ENCODE data around the gene FRG2.
"Not testable (repeated sequence)": the region's sequence is repeated elsewhere in the genome, so short reads cannot be mapped to it uniquely, and the experiment has no call there.

Gene FRG2

DNA sequence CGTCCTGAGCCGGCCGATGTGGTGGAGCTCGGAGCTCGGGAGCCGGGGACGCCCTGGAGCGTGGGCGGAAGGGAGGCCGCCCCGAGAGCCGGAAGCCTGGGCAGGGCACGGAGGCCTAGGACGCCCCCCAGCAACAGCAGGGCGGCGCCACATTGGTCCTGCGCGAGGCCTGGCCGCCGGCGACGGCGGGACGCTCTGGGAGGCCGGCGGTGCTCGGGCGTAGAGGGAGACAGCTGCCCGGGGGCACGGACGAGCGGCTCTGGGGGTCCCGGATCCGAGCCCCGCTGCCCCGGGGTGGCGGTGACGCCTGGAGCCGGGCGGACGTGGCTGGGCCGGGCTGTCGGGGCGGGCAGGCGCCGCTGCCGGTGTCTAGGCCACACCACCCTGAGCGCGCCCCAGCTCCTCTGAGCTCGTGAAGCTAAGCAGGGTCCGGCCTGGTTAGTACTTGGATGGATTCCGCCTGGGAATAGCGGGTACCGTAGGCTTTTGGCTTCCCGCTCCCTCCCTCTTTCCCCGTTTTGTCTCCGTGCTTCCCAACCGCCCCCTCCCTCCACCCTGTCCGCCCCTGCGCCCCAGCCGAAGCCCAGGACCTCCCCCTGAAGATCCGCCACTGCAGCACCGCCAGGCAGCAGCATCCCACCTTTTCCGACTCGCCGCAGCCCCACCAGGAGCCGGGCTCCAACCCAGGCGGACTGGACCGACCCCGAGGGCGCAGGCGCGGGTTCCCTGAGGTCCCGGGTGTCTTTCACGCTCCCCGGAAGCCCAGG, 12.1 kb downstream of the FRG2 start:
- no peak for TF ChIP-seq ZFX (IDR thresholded peaks at IDR 0.05; ENCODE audit: borderline replicate concordance)
- TF ChIP-seq, protein P1, sequence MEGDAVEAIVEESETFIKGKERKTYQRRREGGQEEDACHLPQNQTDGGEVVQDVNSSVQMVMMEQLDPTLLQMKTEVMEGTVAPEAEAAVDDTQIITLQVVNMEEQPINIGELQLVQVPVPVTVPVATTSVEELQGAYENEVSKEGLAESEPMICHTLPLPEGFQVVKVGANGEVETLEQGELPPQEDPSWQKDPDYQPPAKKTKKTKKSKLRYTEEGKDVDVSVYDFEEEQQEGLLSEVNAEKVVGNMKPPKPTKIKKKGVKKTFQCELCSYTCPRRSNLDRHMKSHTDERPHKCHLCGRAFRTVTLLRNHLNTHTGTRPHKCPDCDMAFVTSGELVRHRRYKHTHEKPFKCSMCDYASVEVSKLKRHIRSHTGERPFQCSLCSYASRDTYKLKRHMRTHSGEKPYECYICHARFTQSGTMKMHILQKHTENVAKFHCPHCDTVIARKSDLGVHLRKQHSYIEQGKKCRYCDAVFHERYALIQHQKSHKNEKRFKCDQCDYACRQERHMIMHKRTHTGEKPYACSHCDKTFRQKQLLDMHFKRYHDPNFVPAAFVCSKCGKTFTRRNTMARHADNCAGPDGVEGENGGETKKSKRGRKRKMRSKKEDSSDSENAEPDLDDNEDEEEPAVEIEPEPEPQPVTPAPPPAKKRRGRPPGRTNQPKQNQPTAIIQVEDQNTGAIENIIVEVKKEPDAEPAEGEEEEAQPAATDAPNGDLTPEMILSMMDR (IDR thresholded peaks at IDR 0.05), result no peak
- H3K27ac ChIP-seq, result no peak overlapping the region

DNA sequence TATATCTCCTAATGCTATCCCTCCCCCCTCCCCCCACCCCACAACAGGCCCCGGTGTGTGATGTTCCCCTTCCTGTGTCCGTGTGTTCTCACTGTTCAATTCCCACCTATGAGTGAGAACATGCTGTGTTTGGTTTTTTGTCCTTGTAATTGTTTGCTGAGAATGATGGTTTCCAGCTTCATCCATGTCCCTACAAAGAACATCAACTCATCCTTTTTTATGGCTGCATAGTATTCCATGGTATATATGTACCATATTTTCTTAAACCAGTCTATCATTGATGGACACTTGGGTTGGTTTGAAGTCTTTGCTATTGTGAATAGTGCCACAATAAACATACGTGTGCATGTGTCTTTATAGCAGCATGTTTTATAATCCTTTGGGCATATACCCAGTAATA, 37.1 kb downstream of the FRG2 start:
- H3K27ac ChIP-seq, result not testable (repeated sequence)

DNA sequence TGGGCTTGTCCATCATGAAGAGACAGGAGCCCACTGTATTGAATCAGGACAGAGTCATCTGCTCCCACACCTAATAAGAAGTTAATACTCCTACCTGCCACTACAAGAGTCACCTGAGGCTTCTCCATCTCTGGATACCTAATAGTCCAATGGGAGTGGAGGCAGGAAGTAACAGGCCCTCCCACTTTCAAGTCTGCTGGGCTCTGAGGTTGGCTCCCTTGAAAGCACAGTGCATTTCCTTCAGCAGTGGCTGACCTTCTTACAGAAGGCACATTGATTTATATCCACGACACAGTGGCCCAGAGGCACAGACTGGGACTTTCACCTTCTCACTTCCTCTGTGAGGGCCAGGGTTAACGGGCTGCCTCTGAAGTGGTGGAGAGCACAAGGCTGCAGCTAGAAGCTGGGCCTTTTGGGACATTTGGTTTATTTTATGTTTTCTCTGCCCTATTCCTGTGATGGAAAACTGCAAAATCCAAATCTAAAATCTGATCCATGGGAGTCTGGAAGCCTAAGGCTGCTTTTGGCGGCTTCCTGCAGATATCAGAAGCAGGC, 38.1 kb downstream of the FRG2 start:
- TF ChIP-seq, protein P1 (IDR thresholded peaks at IDR 0.05), result no peak
- no peak for TF ChIP-seq ZFX (IDR thresholded peaks at IDR 0.05; ENCODE audit: borderline replicate concordance)
- no peak overlapping the region for H3K27ac ChIP-seq

DNA sequence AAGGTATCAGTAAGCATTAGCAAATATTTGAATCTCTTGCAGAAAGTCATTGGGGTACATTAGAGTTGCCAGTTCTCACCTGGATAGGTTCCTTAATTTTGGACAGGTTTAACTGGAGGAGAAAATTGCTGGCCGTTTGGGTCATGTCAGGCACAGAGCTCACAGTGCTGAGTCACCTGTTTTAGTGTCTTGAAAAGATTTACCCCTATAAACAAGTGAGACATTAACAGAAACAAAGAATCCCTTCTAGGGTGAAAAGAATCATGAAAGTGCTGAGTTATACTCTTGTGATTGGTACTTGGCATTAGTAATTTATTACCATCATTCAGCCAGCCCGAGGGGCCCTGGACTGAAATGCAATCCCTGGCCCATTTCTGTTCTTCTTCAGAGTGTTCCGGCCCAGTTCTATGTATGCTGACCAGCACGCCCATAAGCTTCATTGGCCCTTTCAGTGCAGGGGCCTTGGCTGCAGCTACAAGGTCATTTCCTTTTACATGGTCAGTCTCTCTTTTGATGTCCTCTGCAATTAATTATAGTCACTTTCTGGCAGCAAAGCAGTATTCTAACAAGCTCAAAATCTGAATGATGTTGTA, 41.3 kb downstream of the FRG2 start:
- H3K27ac ChIP-seq, result not testable (repeated sequence)

DNA sequence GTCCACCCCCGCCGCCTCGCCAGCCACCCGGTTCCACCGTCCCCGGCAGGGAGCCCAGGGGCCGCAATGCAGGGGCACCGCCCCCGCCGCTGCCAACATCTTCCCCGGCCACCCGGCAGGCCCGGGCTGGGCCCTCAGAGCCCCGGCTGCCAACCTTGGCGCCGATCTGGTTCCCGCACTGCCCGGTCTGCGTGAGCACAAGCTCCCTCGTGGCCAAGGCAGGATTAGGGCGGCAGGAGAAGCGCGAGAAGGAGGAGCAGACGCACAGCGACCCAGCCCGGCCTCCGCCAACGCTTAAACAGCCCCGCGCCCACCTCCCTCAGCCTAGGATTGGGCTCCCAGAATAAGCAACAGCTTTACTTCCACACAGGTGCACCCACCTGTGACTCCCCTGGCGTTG, 42.4 kb downstream of the FRG2 start:
- H3K27ac ChIP-seq, result not testable (repeated sequence)

DNA sequence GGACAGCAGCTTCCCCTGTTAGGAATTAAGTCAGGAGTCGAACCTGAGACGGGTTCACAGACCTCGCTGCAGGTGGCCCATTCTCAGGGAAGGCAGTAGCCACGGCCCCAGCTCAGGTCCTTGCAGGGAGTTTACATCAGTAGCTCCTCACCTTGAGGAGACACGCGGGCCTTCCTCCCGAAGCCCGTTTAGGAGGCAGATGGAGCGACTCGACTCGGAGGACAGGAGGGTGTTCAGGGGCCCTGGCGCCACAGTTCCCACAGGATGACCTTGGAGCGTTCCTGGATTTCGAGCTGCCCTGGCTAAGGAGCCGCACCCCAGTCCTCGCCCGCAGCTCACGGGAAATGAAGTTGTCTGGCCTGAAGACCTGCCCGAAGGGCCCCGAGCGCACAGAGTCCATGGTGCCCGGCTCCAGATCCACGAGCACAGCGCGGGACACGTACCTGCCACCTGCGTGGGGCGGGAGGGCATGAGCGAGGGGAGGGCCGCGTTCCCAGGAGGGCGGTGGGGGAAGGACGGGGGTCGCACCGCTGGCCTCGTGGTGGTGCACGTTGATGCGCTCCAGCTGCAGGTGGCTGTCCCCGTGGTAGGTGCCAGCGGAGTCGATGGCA, 43.0 kb downstream of the FRG2 start:
- H3K27ac ChIP-seq, result not testable (repeated sequence)

DNA sequence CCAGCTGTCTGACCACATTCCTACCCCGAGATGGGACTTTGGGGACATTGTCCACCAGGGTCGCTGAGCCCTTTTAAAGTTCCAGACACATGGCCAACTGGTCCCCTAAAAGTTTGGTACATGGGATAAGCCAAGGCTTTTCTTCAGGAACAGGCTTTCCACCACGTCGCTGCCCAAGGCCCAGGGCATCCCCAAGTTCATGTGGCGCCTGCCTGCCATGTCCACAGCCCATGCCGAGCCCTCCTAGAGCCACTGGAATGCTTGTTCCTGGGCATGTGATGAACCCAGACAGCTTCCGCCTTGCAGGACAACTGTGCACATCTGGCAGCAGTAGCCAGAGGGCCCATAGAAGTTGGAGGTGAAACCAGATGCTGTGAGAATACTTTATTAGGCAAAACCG, 45.1 kb downstream of the FRG2 start:
- no peak overlapping the region for H3K27ac ChIP-seq
- TF ChIP-seq, protein P1 (IDR thresholded peaks at IDR 0.05), result no peak
- no peak for TF ChIP-seq ZFX (IDR thresholded peaks at IDR 0.05; ENCODE audit: borderline replicate concordance)

DNA sequence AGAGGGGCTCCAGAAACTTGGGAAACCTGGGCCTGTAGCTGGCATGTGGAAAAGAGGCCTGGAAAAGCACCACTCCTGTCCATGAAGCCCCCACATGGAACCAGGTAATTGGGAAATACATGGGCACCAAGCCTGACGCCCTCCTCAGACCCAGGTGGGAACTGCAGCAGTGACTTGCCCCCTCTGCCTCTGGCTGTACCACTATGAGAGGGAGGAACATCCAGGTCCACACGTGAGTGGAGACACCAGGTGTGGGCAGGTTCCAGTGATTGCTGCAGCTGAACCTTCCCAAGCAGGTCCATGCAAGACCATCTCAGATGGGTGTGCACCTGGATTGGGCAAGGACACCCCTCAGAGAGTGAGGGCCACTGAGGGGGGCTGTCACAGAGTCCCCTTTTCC, 46.8 kb downstream of the FRG2 start:
- TF ChIP-seq, protein P1 (IDR thresholded peaks at IDR 0.05), result peak; percentile 35
- not testable (repeated sequence) for H3K27ac ChIP-seq

DNA sequence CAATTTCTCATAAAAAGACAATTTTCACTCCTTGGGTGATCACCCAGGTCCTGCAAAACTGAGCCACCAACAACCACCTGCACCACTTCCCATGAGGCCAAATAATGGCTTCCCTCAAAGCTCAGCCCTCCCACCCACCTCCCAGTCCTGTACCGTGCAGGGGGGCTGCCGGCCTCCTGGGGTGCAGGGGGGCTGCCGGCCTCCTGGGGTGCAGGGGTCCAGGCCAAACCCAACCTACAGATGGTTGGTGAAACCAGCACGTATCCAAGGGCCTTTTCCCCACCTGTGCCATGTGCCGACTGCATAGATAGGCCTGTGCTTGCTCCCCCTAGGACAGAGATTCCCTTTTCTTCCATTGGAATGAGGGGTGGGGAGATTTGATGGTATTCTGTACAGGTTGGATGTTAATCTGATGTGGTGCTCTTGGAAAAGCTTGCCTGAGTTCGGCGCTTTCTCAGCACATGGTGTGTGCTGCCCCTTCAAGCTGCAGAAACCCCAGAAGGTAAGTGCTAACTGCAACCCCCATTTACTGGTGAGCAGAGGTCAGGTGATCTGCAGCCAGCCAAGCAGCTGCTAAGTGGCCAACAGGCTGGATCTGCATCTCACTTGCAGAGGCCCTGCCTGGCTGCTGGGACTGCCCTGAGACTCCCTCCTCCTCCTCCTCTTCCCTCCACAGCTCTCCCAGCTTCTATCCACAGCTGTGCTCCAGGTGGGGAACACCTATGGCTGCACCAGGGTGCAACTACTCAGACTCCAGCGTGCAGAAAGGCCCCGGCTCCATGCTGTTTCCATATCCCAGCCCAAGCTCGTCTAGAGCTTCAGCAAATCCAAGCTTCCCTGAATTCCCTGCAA, 47.6 kb downstream of the FRG2 start:
- TF ChIP-seq, protein P1 (IDR thresholded peaks at IDR 0.05), result no peak
- no peak for TF ChIP-seq ZFX (IDR thresholded peaks at IDR 0.05; ENCODE audit: borderline replicate concordance)
- H3K27ac ChIP-seq, result no peak overlapping the region
